NT2/D1 (cell line): ENCODE measurements around the gene ERBB4.

Experiments used
- SUZ12 ChIP-seq: IDR thresholded peaks from 2 replicates; pipeline ENCODE4 v1.6.1; 2011; ENCODE audit not compliant: insufficient read length, insufficient read depth; ENCODE audit errors: extremely low read depth
- ZNF274 ChIP-seq: IDR thresholded peaks from 2 replicates; pipeline ENCODE4 v1.6.1; 2011; ENCODE audit warnings: mild to moderate bottlenecking, low read depth, low read length

DNA sequence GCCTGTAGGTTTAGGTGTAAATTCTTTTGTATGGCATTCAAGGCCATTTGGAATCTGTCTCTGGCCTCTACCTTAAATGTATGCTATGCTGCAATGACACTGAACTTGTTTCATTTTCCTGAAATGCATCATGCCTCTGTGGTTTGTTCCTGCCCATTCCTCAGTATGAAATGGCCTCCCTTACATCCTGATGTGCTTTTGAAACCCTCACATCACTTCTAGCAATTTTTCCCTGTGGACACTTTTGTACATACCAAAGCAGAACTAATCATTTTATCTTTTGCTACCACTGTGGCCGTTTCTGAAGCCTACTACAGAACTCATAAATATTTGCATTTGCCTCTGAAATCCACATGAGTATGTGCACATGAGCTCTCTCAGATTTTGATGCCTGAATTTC is 557.2 kb downstream of the ERBB4 start:
- TF ChIP-seq ZNF274, result no peak
- no peak for TF ChIP-seq SUZ12
